Measurements from ENCODE around the gene DYNC2H1.

Gene DYNC2H1

GRCh38 chr11:103406357-103406756, 297.1 kb downstream of the DYNC2H1 start:
- TF ChIP-seq ZNF274 (IDR thresholded peaks at IDR 0.05; ENCODE audit: low read depth, low read length) = no peak
- no peak overlapping the region for H3K4me3 ChIP-seq (ENCODE audit: low read length)

DNA sequence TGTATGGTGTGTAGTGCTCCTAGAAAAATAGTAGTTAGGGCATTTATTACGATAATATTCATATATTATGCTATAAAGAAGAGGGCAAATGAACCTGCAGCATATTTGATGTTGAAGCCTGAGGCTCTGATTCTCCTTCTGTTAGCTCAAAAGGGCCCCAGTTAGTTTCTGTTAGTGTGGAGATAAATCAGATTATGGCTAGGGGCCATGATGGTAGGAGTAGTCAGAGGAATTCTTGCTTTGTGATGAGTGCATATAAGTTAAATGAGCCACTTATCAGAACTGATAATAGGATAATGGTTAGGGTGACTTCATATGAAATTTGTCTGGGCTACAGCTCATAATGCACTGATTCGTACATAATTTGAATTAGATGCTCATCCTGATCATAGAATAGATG, 298.4 kb downstream of the DYNC2H1 start:
- TF ChIP-seq ZNF274 (IDR thresholded peaks at IDR 0.05; ENCODE audit: low read depth, low read length) = no peak
- H3K4me3 ChIP-seq (ENCODE audit: low read length) = no peak overlapping the region

GRCh38 chr11:103413266-103413888, 304.2 kb downstream of the DYNC2H1 start:
- TF ChIP-seq ZNF274 (IDR thresholded peaks at IDR 0.05; ENCODE audit: low read depth, low read length) = no peak
- H3K4me3 ChIP-seq (ENCODE audit: low read length) = no peak overlapping the region

GRCh38 chr11:103418014-103418413, 308.8 kb downstream of the DYNC2H1 start:
- no peak overlapping the region for H3K4me3 ChIP-seq (ENCODE audit: low read length)
- TF ChIP-seq ZNF274 (IDR thresholded peaks at IDR 0.05; ENCODE audit: low read depth, low read length) = no peak

DNA sequence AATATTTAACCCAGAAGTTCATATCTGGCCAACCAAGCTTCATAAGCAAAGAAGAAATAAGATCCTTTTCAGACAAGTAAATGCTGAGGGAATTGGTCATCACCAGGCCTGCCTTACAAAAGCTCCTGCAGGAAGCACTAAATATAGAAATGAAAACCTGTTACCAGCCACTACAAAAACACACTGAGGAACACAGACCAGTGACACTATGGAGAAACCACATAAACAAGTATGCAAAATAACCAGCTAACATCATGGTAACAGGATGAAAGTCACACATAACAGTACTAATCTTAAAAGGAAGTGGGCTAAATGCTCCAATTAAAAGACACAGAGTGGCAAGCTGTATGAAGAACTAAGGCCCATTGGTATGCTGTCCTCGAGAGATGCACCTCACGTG, 311.4 kb downstream of the DYNC2H1 start:
- no peak overlapping the region for H3K4me3 ChIP-seq (ENCODE audit: low read length)
- no peak for TF ChIP-seq ZNF274 (IDR thresholded peaks at IDR 0.05; ENCODE audit: low read depth, low read length)

DNA sequence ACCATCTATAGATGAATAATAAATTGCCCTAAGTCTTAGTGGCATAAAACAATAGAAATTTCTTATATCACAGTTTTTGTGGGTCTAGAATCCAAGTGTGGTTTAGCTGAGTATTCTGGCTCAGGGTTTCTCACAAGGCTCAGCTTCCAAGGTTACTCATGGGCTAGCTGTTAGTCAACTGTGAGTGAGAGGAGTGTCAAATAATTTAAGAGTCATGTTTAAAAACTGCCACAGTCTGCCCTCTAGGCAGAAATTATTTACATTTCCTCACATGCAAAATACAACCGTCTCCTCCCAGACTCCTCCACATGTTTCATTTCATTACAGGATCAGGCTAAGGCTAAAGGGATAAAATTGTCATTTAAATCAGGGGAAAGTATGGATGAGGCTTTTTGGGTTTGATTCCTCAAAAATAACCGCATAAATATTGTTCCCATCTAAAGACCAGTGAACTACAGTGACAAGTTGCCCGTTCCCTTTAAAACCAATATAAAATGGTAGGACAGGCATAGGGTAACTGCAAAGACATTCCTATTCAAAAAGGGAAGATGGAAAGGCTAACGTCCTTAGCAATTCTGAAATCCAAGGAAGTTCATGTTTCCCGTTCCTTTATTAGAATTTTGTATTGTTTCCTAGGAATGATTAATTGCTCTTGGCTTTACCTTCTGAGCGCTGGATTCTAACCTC, 324.3 kb downstream of the DYNC2H1 start:
- no peak for TF ChIP-seq ZNF274 (IDR thresholded peaks at IDR 0.05; ENCODE audit: low read depth, low read length)
- no peak overlapping the region for H3K4me3 ChIP-seq (ENCODE audit: low read length)

DNA sequence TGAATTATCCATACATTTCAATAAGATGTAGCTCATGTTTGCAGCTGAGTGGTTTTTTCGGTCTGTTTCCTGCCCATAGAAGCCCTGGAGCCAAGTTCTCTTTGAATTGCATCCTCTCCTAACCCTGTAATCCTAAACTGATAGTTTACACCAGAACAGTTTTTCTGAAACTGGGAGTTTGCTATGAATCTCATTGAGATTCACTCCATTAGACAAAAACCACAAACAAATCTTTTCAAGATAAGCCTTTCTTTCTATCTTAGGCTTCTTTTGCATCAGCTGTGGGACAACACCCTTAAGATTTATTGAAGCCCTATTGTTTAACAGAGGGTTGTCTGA, 324.8 kb downstream of the DYNC2H1 start:
- H3K4me3 ChIP-seq (ENCODE audit: low read length) = no peak overlapping the region
- no peak for TF ChIP-seq ZNF274 (IDR thresholded peaks at IDR 0.05; ENCODE audit: low read depth, low read length)

GRCh38 chr11:103436131-103436770, 327.0 kb downstream of the DYNC2H1 start:
- no peak for TF ChIP-seq ZNF274 (IDR thresholded peaks at IDR 0.05; ENCODE audit: low read depth, low read length)
- H3K4me3 ChIP-seq (ENCODE audit: low read length) = no peak overlapping the region

GRCh38 chr11:103441021-103441420, 331.8 kb downstream of the DYNC2H1 start:
- H3K4me3 ChIP-seq (ENCODE audit: low read length) = no peak overlapping the region
- no peak for TF ChIP-seq ZNF274 (IDR thresholded peaks at IDR 0.05; ENCODE audit: low read depth, low read length)

- H3K4me3 ChIP-seq (ENCODE audit: low read length) = no peak overlapping the region
Measured at GRCh38 chr11:103448966-103449365, 339.7 kb downstream of the DYNC2H1 start.

DNA sequence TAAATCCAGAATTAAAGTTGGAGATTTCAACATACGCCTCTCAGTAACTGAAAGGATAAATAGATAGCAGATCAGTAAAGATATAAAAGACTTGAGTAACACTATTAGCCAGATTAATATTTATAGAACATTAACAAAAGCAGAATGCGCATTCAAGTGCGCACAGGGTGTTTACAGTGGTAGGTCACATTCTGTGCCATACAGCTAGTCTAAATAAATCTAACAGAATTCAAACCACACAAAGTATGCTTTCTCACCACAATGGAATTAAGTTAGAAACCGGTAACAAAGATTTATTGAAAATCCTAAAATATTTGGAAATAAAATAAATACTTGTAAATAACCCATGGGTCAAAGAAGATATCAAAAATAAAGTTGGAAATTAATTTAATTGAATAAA, 341.0 kb downstream of the DYNC2H1 start:
- no peak overlapping the region for H3K4me3 ChIP-seq (ENCODE audit: low read length)
- no peak for TF ChIP-seq ZNF274 (IDR thresholded peaks at IDR 0.05; ENCODE audit: low read depth, low read length)

More at GRCh38 chr11:103448966-103449365, 339.7 kb downstream of the DYNC2H1 start:
- no peak for TF ChIP-seq ZNF274 (IDR thresholded peaks at IDR 0.05; ENCODE audit: low read depth, low read length)

DNA sequence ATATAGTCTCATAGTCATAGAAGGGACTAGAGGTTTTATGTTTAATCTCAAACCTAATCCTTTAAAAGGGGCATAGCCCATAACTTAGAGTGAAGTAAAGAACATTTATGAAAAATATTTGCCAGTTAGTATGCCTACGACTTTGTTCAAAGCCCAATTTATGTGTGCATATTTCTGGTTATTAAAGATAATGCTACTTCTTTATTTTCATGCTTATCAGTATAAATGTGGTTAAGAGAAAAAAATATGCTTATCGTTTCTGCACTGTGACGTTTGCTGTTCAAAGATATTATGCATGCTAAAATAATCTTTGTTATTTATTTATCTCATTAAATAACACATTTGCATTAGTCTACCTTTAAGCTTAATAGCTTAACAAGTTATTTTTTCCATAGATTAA, 343.9 kb downstream of the DYNC2H1 start:
- no peak for TF ChIP-seq ZNF274 (IDR thresholded peaks at IDR 0.05; ENCODE audit: low read depth, low read length)

DNA sequence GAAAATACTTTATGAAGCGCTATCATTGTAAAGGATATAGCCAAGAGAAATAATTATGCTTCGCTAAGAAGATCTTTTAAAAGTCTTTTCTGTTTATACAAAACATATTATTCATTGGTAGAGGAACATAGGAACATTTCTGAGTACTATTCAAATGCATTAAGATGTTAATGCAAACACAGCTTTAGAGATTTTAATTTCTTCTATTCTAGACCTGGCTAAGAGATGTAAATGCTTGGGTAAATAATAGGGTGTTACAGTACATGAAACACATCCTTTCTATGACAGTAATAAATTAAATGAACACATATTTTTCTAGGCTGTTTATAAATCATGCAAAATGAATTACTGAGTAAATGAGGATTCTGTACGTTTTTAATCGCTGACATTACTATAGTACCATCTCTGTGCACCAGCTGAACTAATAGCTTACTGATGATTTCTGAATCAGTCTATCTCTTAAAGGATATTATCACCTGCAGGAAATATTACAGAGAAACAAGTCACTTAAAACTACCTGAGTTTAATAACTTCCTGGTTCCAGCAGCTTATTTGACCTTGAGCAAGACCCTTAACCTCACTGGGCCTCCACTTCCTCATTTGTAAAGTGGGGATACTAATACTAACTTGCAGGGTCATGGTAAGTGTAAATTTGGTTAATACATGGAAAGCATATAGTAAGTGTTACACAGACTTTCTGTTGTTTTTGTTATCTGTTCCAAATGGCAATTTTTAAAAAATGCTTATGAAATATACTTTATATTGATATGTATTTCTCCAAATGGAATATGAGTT, 344.9 kb downstream of the DYNC2H1 start:
- H3K4me3 ChIP-seq (ENCODE audit: low read length) = no peak overlapping the region
- no peak for TF ChIP-seq ZNF274 (IDR thresholded peaks at IDR 0.05; ENCODE audit: low read depth, low read length)

More for the DNA sequence above, 343.9 kb downstream of the DYNC2H1 start:
- no peak overlapping the region for H3K4me3 ChIP-seq (ENCODE audit: low read length)

GRCh38 chr11:103464420-103464819, 355.2 kb downstream of the DYNC2H1 start:
- no peak for TF ChIP-seq ZNF274 (IDR thresholded peaks at IDR 0.05; ENCODE audit: low read depth, low read length)
- no peak overlapping the region for H3K4me3 ChIP-seq (ENCODE audit: low read length)

Measured in GM08714 (cell line).